GM18519 (cell line): ENCODE measurements around the gene PSMA5.
"Not testable (repeated sequence)": the region's sequence is repeated elsewhere in the genome, so short reads cannot be mapped to it uniquely, and the experiment has no call there.

Experiments used
- ATAC-seq: cut with Tn5 transposase; IDR thresholded peaks from one replicate; pipeline ENCODE4 v1.9.1; 2021; ENCODE audit warnings: mild to moderate bottlenecking, moderate library complexity; ENCODE audit not compliant: unreplicated experiment, low FRiP score

Gene PSMA5

DNA sequence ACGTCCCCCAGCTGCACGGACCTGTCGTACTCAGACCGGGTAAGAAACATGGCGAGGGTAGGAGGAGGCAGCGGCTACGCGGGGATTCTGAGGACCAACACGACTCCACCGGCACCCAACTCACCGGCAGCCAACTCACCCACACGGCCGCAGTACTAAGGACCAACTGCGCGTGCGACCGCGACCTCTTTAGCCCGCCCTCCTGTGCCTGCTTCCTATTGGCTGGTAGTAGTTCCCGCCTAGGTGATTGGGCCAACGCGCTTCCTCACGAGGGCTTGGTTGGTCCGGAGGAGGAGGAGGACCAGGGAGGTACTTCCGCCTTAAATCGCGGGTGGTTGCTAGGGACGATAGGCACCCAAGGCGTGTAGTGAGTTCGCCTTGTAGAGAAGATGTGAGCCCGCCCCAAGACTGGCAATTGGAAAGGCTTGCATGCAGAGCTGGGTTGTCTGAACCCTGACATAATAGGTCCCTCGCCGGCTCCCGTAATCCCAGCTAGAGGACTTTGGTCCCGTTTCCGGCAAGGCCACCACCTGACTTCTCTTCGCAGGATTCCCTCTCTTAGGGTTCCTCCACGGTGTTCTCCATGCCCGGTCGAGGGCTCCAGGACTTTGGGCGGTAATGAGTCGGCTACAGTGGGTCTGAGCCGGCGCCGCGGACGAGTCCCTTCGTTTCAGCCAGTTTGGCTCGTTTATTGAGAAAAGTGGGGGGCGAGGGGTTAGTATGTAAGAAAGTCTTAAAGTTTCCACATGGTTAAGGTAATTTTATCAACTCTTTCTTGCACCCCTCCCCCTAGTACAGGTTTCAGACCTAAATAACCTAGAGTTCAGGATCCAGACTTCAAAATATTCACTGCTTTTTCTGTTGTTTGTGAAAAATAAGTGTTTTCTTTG is at the start of gene PSMA5:
PSMA5 (minus strand) TSS at position 168 of the 890 bp plus-strand sequence; CDS start at position 50, 118 bp downstream.
- ATAC-seq, result peak; percentile 93

DNA sequence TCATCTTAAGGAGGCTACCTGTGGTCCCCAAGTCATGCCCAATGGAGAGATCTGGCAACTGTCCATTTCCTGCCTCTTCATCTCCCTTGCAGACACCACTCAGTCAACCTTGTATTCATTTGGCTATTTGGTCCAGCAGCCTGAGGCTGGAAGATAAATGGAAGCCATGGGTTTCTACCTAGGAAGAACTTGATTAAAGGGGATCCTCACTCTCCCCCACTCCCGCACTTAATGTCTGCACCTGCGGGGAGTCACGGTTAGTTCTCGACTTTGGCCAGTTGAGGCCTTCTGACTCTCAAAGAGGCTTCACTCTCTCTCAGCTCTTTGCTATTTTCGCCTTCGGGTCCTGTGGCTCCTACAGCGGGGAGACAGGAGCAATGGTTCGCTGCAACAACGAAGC is 49.0 kb upstream of the PSMA5 start:
- no peak for ATAC-seq

DNA sequence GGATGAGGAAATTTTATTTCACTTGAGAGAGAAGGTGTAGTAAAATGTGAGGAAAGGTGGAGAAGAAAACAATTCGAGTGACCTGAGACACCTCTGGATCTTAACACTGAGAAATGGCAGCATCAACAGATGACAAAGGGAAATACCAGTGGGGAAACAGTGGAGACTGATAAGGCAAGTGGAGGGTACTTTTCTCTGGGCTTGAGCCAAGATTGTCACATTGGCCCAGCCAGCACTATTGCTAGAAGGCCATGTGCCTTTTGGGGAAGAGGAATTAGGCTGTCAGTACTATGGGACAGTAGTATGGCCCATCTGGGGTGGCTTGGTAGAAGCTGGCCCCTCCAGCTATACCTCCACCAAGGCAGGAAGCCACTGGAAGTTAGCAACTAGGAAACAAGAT is 48.4 kb upstream of the PSMA5 start:
- no peak for ATAC-seq

GRCh38 chr1:109473284-109474057 is 47.2 kb upstream of the PSMA5 start:
- not testable (repeated sequence) for ATAC-seq

DNA sequence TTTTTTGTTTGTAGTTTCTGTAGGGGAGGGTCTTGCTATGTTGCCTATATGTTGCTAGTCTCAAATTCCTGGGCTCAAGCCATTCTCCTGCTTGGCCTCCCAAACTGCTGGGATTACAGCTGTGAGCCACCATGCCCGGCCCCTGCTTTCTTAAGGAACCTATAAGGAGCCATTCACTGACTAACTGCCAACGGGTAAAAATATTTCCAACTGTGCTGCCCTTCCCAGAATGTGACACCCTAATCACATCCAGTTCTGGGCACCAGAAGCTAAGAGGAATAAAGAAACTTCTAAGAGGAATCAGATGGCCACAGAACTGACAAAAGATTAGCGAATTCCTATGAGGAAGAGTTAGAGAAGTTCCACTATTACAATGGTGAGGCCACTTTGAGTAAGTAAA is 46.5 kb upstream of the PSMA5 start:
- no peak for ATAC-seq

DNA sequence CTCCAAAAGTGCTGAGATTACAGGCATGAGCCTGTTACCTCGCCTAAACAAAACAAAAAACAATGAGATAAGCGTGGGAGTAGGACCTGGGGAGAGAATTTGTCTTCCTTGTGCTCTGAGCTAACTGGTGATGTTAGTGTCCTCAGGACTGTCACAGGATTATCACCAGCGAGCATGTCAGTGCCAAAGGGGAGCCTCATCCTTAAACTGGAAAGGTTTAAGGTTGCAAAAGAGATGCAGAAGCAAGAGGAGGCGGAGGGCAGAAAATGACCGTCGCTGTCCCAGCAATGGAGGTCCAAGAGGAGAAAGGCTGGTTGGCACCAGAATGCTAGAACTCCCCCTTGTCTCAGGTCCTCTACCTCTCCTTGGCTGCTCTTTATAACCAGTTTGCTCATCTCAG is 44.0 kb upstream of the PSMA5 start:
- ATAC-seq, result no peak

DNA sequence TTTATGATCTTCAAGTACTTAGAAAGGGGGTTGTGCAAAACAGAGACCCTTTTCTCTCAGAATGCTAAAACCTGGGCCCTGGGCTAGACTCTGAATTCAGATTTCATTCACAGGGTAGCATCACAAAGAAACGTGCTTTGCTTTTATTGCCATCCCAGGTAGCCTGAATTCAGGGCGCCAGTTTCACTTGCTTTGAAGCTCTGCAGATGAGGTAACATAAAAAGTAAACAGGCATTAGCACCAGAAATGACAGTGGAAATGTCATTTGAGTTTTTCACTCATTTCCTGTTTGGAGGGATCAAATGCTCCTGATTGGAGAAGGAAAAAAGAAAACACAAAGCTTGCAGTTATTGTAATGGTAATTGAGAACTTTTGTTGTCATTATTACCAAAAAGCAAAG is 42.7 kb upstream of the PSMA5 start:
- no peak for ATAC-seq

- ATAC-seq, result no peak
Measured at GRCh38 chr1:109468061-109468460, 41.8 kb upstream of the PSMA5 start.

- ATAC-seq, result no peak
Measured at GRCh38 chr1:109467301-109467777, 41.1 kb upstream of the PSMA5 start.

DNA sequence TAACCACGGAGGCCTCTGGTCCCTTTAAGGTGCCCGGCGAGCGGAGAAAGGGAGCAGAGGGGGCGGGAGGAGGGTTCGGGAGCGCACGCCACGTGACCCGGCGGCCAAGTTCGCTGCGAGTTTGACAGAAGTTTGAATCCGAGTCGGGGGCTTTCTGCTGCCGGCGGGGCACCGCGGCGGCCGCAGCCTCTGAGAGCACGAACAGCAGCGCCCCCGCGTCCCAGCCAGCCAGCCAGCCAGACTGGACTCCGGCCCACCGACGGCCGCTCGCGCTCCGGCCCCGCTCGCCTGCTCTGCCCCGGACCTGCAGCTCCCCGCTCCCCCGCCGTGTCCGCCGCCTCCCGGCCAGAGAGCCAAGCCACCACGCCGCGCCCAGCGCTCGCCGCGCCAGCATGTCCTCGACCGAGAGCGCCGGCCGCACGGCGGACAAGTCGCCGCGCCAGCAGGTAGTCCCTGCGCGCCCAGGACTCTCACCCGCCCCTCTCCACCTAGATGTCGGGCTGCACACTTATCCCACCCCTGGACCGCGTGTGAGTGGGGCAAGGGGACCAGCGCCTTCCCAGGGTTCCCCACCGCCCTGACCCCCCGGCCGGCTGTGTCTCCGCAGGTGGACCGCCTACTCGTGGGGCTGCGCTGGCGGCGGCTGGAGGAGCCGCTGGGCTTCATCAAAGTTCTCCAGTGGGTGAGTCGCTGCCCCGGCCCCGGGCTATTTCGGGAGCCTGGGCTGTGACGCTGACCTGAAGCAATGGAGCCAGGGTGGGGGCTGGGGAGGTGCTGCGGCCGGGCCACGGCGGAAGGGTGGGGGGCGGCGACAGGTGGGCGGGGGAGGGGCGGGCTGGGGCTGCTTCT is 40.4 kb upstream of the PSMA5 start, which contains the start of gene SYPL2:
SYPL2 (plus strand) TSS at position 95 of the 849 bp plus-strand sequence; CDS start at position 393, 298 bp downstream.
- ATAC-seq, result no peak

GRCh38 chr1:109466125-109466451 is 39.8 kb upstream of the PSMA5 start:
- no peak for ATAC-seq

- no peak for ATAC-seq
Measured at GRCh38 chr1:109457819-109458218, 31.6 kb upstream of the PSMA5 start.

DNA sequence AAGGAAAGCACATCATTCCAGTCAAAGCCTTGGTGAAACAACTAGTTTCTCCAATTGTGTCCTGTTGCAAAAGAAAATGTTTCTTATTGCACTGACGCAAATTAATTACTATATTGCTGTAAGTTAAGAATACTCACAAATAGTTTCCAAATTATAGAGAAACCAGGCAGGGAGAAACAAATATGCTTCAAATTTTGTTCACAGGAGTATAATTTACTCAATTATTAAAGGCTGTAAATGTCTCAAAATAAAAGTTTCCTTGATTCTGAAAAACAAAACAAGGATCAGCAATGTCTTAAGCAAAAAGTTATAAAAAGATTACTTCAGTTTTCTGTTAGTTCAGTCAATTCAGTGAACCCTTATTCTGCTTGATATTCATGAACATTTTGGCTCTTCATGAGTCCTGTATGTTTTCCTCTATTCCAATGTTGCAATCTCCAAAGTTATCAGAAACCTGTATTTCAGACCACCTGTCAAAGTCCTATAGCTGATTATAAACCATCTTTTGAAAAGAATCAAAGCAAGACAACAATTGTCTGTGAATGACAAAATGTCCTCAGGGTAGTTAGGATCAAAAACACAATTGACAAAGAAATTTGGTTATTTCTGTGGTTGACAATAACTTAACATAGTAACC is 28.4 kb upstream of the PSMA5 start:
- ATAC-seq, result no peak

DNA sequence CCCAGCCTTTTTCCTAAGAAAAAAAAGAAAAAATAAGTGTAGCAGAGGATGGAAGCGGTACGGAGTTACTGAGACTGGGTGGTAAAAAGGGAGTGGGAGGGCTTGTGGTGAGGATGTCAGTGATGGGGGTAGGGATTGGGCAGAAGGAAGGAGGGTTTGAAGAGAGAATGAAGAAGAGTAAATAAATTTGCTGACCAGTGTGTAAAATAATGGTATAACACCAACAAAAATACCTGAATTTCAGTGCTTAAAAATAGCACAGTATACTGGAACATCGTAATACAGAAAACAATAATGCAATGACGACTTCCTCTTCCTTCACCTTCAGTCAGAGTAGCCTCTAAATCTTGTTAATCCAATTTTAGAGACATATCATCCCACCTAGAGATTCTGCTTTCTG is 21.3 kb upstream of the PSMA5 start:
- no peak for ATAC-seq

DNA sequence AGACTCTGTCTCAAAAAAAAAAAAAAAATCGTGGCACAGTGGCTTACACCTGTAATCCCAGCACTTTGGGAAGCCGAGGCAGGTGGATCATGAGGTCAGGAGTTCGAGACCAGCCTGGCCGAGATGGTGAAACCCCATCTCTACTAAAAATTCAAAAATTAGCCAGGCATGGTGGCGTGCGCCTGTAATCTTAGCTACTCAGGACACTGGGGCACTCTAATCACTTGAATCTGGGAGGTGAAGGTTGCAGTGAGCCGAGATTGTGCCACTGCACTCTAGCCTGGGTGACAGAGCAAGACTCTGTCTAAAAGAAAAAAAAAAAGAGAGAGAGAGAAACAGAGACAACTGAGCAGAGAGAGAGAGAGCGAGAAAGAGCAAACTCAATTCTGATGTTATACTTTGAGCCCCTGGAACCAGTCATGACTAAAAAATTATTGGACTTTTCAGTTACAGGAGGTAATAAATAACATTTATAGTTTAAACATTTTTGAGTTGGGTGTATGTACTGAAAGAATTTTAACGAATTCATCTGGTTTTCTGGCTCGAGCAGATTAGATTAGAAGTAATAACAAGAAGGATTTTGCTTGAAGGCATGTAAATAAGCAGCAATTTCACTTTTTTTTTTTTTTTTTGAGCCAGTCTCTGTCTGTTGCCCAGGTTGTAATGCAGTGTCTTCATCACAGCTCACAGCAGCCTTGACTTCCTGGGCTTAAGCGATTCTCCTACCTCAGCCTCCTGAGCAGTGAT is 19.9 kb upstream of the PSMA5 start:
- ATAC-seq, result not testable (repeated sequence)

DNA sequence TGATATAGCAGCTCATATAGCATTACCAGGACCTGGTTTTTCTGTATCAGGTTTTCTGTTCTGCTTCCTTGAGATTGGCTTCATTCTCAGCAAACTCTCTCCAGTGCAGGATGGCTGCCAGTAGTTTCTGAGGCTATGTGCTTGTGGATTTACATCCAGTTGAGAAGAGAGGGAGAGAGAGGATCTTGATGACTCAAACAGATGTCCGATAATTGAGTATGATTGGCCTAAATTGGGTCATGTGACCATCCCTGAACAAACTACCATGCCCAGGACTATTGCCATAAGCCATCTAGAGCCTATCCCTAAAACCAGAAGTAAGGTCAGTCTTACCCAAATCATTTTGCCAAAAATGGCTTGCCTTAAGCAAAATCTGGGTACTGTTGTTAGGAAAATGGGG is 18.1 kb upstream of the PSMA5 start:
- ATAC-seq, result no peak

DNA sequence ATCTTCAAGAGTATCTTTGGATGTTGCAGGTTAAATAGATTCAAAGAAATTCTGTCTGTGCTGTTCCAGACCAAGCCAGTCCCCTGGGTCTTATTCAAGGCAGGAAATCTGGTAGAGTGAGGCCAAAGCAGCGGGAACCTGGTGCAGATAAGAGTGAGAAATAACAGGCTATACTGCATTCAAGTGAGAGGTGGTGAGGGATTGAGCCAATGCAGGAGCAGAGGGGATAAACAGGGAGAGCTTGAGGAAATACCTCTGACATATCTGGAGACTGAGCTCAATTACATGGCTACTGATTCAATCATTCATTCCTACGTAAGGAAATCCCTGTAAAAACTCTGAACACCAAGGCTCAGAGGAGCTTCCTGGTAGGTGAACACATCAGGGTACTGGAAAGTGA is 17.2 kb upstream of the PSMA5 start:
- ATAC-seq, result no peak

GRCh38 chr1:109441069-109441468 is 14.8 kb upstream of the PSMA5 start:
- no peak for ATAC-seq

- ATAC-seq, result no peak
Measured at GRCh38 chr1:109438798-109439297, 12.6 kb upstream of the PSMA5 start.
